GM19452 (cell line): ENCODE measurements around the gene GABRA6.
"Not testable (repeated sequence)": the region's sequence is repeated elsewhere in the genome, so short reads cannot be mapped to it uniquely, and the experiment has no call there.

ENCODE experiments used
- ATAC-seq: cut with Tn5 transposase; IDR thresholded peaks from one replicate; pipeline ENCODE4 v1.9.1; 2021; ENCODE audit not compliant: unreplicated experiment

Gene GABRA6

DNA sequence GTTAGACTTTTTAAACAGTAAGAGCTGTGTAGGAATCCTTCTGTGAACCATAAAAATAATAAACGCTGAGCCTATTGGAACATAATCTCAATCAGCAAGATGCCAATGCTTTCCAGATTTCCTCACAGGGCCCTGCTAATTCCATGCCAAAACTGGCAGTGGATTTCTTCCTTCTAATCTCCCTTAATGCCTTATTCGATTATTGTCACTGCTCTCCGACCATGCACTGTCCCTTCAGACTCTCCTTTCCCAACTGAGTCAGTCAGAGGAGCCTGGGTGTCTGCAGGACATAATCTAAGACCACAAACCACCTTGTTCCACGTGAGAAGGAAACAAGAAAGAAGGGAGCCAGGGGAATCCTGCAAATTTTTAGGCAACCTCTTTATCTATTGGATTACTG, at the start of gene GABRA6:
GABRA6 (plus strand) TSS at position 261 of the 400 bp plus-strand sequence. CDS start 269 bp downstream, outside the sequence.
- ATAC-seq, result no peak

DNA sequence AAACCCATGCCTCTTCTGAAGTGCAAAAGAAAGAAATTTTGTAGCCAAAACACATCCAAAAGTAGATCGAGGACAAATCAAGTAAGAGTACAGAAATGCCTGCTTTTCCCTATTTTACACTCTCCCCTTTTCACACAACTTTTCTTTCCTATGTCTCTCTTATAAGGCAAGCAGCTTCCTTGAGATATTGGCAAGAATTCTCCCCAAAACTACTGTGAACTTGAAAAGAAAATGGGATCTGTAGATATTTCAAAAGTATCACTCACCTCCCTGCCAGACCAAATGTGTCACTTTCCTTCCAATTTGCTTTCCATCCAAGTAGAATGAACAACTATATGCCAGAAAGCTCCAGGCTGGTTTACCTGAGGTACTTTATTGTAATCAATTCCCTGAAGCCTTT, 47.9 kb upstream of the GABRA6 start:
- no peak for ATAC-seq

DNA sequence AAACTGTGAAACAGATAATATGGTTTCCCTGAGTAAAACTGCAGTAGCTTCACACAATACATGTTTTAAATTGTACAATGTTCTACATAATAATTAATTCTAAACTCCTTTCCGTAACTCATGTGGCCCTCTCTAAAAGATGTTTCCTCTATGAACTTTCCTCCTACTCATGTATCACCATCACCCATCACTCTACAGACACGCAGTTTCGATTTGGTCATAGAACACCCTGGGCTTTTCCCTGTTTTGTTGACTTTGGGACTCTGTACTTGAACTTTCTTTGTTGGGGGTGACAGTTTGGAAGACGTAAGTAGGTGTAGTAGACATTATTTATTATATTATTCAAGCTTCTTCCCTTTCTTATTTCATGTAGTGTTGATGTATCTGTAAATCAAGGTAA, 44.1 kb upstream of the GABRA6 start:
- no peak for ATAC-seq

DNA sequence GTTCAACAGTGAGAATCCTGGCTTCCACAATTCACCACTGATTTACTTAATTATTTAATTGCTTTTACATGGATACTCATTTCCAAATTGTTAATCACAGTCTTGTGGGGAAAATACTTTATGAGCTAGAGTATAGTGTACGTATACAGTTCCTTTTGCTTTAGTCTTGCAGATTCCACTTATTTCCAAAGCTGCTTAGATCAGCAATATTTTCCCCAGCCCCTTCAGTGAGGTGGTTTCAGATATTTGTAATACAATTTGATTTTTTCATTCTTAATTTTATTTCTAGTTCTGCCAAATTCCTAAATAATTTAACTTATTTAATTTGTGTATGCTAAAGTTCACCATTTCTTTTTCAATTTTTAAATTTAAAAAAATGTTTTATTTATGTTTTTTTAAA, 40.3 kb upstream of the GABRA6 start:
- no peak for ATAC-seq

DNA sequence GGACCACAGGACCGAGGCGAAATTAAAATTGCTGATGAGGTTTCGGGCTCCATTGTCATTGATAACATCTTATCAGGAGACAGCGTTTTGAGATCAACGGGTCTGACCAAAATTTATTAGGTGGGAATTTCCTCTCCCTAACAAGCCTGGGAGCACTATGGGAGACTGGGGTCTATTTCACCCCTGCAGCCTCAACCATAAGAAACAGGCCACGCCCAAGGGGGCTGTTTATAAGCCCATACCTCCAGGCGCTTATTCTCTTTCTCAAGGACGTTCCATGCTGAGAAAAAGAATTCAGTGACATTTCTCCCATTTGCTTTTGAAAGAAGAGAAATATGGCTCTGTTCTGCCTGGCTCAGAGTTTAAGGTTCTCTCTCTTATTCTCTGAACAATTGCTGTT, 33.6 kb upstream of the GABRA6 start:
- not testable (repeated sequence) for ATAC-seq

DNA sequence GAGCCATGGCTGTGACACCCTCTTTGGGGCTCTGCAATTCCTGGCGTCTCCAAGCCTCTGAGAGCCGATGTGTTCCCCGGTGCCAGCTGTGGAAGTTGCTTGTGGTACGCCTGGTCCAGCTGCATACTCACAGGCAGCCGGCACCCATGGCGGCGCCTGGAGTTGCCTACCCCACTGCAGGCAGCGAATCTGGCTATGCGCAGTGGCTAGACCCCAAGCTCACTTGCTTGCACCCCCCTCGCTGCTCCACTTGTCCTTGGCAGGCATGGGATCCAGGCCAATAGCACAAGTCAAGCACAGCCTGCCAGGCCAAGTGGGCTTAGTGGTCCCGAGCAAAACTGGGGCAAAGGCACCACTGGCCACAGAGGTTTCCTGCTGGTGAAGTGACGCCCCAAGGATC, 24.7 kb upstream of the GABRA6 start:
- no peak for ATAC-seq

DNA sequence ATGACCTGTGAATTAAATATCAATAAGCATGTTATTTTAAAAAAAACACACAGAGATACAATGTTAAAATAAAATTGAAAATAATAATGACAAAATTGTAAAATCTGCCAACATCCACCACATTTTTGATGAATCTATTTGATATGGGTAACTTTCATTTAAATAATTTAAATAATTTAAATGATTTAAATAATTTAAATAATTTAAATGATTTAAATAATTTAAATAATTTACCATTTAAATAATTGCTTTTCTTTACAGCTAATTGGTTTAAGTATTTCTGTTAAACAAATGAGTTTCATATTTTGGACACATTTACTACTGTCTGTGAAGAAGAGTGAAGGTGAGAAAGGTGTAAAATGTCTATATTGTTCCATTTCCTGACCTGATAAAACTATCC, 22.1 kb upstream of the GABRA6 start:
- ATAC-seq, result no peak

DNA sequence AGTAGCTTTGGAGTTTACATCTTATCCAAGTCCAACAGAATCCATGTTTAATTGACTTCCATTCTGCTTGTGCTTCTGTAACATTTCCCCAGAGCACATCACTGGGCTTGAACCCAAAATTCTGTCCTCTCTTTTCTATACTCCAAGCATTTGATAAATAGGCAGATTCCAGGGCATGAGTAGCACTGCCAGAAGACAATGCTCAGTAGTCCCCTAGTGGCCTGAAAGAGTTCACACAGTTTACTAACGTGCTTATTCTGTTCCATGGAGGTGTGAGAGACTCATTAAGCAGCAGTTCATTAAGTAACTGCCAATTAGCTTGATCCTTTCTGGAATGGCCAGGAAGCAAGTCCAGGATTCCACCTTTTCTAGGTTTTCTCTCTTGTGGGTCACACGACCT, 9.4 kb upstream of the GABRA6 start:
- no peak for ATAC-seq

DNA sequence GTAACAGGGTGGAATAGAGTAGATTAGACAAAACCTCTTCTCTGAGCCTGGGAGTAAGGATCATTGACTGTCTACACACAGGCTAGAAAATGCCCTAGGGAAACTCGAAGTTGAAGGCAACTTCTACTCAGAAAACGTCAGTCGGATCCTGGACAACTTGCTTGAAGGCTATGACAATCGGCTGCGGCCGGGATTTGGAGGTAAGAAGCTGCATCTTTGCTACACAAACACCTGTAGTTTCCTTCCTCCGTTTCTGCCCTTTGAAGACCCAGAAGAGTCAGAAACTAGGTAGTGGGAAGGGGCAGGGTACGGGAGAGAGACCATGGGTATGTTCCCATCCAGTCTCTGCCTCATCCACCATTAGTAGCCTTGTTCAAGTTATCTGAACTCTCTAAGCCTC, 628 bp downstream of the GABRA6 start:
- no peak for ATAC-seq

DNA sequence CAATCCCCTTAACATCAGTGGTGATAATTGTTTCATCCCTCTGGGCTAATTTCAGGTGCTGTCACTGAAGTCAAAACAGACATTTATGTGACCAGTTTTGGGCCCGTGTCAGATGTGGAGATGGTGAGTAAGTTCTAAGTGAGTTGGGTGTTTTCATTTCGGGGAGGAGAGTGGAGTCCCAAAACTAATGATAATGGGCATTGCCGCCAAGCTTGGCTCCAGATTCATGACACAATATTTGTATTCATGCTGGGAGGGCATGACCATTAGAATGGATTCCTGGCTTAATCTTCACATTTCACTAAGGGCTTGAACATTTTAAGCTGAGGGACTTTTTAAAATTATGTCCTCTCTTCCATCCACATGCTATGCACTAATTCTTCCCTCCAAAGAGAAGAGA, 1.4 kb downstream of the GABRA6 start:
- no peak for ATAC-seq

DNA sequence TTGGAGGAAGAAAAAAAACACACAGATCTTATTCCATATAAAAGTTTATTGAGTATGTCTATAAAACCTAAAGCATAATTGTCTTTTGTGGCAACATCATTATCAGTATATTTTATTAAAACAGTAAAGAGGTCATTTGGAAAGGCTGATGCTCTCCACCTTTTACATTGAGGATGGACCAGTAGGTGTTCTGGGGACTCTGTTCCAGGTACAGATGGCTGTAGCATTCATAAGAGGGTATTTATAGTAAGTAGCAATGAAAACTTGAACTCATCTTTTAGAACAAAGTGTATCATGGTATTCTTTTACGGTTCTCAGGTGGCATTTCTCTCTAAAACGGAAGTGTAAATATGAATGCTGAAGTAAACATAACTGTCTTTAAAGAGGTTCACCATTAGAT, 1.8 kb downstream of the GABRA6 start:
- ATAC-seq, result no peak

DNA sequence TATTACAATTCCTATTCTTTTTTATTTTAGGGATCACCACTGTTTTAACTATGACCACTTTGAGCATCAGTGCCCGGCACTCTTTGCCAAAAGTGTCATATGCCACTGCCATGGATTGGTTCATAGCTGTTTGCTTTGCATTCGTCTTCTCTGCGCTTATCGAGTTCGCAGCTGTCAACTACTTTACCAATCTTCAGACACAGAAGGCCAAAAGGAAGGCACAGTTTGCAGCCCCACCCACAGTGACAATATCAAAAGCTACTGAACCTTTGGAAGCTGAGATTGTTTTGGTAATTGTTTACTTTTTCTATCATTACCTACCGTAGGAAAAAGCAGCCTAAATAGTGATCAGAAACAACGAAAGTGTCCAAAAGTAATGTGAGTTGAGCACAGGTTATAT, 6.4 kb downstream of the GABRA6 start:
- ATAC-seq, result no peak

DNA sequence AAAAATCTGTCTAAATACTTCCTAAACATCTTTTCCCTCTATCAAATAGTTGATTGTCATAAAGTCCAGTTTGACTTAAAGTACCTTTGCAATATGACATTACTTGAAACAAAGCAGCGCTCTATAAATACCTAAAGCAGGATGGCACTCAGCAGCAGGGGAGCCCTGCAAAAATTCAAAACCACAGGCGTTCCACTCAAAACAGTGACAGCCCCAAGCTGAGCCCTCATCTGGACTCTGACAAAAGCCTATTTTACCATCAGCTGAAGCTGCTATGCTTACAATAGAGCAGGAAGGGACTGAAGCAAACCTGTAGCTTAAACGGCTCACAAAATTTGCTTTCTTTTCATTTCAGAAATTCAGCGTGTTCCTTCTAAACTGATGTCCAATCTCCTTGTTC, 11.5 kb downstream of the GABRA6 start:
- ATAC-seq, result no peak

DNA sequence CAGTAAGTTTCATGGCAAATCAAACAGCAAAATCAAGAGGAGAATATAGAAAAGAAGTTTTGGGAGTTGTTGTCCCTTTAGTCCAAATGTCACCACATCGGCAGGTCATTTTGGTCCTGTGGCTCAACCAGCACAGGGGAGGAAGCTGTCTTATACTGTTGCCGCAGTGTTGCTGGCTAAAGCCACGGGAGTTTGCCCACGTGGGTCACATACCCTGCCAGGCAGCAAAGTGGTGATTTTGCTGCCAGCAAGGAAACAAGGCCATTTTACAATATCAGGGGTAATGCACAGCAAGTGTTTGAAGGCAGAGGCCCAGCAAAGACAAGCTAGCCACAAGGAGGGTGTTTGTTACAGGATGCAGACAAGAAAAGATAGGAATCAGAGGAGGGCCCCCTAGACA, 14.5 kb downstream of the GABRA6 start:
- no peak for ATAC-seq

DNA sequence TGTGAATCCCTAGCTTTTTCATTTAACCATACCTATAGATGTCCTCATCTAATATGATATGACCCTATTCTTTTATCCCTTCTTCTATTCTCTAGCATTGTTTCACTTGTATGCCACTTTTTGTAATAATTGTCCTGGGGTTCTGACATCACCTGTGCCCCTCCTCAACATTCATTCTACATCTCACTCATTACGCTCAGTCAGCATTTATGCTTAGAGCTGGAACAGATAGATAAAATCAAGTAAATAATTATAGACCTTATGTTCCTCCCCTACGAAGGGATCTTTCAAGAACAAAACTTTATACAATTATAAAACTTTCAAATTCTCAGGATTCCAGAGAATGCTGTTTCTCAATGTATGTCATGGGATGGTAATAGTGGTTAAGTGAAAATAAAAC, 18.0 kb downstream of the GABRA6 start:
- no peak for ATAC-seq

DNA sequence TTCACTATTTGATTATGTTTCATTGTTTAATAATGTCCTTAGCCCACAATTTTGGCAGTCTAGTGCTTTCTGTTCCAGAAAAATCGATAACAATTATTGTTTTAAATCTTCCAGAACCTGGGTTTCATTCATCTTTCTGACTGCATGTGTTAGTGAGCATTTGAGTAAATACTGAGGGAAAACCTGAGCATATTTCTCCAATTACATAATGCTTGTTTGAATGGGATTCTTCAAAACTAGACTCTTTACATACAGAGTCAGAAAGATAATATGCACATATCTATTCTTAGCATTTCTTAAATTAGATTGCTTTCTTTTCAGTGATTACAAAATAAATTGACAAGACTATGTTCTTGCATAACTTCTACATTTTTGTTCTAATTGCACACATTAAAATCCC, 21.9 kb downstream of the GABRA6 start:
- ATAC-seq, result no peak

DNA sequence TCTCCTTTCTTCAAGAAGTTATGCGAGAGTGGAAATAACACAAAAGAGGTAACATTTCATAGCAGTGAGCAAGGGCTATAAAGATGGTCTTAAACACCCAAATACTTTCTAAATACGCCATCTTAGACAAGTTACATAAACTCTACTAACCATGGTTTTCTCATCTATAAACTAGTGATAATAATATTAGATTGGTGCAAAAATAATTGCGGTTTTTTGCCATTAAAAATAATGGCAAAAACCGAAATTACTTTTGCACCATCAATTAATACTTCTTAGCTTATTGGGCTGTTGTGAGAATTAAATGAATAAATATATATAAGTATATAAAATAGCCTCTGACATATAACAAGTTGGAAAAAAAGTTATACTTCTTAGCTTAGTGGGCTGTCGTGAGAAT, 23.7 kb downstream of the GABRA6 start:
- no peak for ATAC-seq

DNA sequence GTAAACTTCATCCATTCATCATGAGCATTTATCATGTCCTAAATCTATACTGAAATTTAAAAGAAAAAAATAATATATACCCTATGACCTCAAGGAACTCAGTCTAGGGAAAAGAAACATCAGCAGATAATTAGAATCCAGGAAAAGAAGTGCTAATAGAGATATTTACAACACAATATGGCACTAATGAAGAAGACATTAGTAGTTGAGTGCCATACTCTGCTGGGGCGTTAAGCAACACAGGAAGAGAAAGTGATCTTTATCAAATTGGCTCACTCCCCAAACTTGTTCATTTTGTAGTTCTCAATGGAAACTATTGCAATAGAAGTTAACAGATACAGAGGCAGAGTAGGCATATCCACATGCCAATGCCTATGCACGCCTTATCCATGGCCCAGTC, 27.5 kb downstream of the GABRA6 start:
- no peak for ATAC-seq

DNA sequence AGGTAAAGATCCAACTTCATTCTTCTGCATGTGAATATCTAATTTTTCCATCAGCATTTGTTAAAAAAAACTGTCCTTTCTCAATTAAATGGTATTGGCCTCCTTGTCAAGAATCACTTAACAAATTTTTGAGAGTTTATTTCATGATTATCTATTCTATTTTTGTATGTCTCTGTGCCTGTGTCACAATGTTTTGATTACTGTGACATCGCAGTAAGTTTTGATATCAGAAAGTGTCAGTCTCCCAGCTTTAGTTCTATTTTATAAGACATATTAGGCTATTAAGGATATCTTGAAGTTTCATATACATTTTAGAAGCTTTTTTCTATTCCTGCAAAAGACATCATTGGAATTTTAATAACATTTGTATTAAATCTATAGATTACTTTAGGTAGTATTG, 33.6 kb downstream of the GABRA6 start:
- ATAC-seq, result no peak

DNA sequence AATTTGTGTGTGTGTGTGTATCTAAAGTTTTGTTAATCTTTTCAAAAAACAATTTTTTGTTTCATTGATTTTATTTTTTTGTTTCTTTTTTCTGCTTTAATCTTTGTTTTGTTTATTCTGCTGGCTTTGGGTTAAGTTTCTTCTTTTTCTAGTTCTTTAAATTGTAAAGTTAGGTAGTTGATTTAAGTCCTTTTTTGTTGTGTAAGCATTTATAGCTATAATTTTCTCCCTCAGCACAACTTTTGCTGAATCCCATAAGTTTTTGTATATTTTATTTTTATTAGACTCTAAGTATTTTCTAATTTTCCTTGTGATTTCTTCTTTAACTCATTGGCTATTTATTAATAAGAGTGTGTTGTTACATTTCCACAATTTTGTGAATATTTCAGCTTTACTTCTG, 34.9 kb downstream of the GABRA6 start:
- no peak for ATAC-seq

DNA sequence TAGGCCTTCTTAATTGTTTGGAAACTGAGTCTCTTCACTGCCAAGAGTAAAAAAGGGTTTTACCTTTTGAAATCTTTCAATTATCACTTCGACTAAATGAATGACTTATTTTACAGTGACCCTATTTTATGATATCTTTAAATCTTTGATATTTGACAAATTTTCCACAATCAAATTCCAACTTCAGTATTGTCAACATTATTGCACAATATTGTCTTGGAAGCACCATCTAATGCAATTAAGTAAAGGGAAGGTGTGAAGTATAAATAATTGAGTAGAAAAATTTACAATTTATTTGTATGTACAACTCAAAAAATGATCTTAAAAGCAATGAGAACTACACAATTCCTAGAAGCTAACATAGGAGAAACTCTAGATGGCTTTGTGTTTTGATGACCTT, 49.2 kb downstream of the GABRA6 start:
- ATAC-seq, result no peak

DNA sequence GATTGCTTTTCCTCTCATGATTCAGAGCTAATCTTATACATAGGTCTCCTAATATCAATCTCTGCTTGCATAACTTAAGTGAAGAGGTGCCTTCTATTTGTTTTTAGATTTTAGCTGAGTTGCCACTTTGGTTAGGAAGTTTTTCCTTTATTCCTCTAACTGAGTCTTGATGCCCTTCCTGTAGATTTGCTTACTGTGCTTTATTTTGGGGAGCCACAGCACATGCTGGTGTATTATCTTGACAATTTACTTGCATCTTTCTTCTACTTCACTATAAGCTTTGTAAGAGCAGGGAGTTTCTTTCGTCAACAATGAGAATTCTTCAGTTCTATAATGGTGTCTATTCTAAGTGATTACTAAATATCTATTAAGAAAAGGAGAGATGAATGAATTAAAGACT, 54.9 kb downstream of the GABRA6 start:
- no peak for ATAC-seq

DNA sequence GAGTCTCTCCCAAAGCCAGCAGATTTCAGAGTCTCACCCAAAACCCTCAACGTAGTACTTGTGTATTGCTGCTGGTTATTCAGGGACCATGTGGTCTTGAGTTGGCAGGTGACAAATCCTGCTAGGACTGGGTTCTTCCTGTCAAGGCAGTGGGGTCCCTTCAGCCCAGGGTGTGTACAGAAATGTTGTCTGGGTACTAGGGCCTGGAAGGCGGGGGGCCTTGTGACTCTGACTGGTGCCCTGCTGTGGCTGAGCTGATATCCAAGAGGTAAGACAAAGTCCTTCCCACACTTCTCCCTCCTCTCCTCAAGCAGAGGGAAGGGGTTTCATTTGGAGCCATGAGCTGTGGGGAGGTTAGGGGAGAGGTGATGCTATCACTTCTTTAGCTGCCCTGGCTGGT, 58.8 kb downstream of the GABRA6 start:
- no peak for ATAC-seq

DNA sequence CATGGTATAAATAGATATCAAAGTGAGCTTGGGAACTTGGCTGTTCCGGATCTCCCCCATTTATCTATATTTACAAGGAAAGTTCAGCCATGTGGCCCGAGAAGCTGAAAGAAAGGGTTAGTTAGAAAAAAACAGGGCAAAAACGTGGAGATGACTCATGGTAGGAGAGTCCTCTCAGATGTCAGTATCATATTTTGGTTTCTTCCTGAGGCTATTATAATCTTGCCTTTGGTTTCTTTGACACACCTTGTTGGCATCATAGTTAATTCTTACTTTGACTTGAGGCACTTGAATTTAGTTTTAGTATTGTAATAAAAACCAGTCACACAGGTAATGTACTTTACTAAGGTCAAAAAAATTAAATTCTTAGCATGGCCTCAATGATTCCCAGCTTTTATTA, 59.9 kb downstream of the GABRA6 start:
- ATAC-seq, result no peak
